IMR-90 (cell line): Measurements from ENCODE around the gene PIP5K1B. TPM values are rescaled to one million over a fixed set of nuclear protein-coding genes. Genes with fewer than 3 reads are reported as not detected.

Source experiments
- ATAC-seq: fragments of 200-7000 bp; cut with Tn5 transposase; 2 replicates; pipeline ENCODE4 v1.9.1; 2020; ENCODE audit warnings: low read depth, mild to moderate bottlenecking, moderate library complexity
- BruUV-seq: library from RNA; stranded (reverse); fragments of 400-500 nt; replicated peaks from 2 replicates; lab custom pipeline; 2021; lab: Mats Ljungman, UMichigan
- CTCF ChIA-PET: fragments of 300-600 bp; formaldehyde crosslinking; extraction: SDS; loops from one replicate; lab custom pipeline; 2021; ENCODE audit warnings: antibody characterized with exemption; lab: Yijun Ruan, JAX
- POLR2A ChIA-PET: fragments of 300-600 bp; sonication (Branson Sonifier 250); formaldehyde crosslinking; loops from one replicate; lab custom pipeline; 2022; ENCODE audit warnings: antibody characterized with exemption; ENCODE audit not compliant: unreplicated experiment; lab: Charles Lee
- DNase-seq: peaks from one replicate; pipeline ENCODE4 v3.0.0; 2013
- H2AFZ ChIP-seq: replicated peaks from 2 replicates; pipeline ENCODE3; 2013; ENCODE audit warnings: low read length, mild to moderate bottlenecking; ENCODE audit not compliant: poor library complexity
- H2AK5ac ChIP-seq: 2 replicates; pipeline ENCODE4 v1.6.1; 2013; ENCODE audit warnings: low read depth, low read length, inconsistent platforms
- H2AK9ac ChIP-seq: replicated peaks from 2 replicates; pipeline ENCODE3; 2013; ENCODE audit warnings: mild to moderate bottlenecking, low read depth, low read length, moderate library complexity; ENCODE audit not compliant: poor library complexity
- H2BK120ac ChIP-seq: 2 replicates; pipeline ENCODE4 v1.6.1; 2013; ENCODE audit warnings: low read depth, low read length, inconsistent platforms
- H2BK15ac ChIP-seq: 3 replicates; pipeline ENCODE4 v1.6.1; 2013; ENCODE audit warnings: low read depth, low read length, inconsistent platforms
- H2BK20ac ChIP-seq: 2 replicates; pipeline ENCODE4 v1.6.1; 2013; ENCODE audit warnings: low read depth, mild to moderate bottlenecking, inconsistent platforms, low read length, moderate library complexity
- H2BK5ac ChIP-seq: 2 replicates; pipeline ENCODE4 v1.6.1; 2013; ENCODE audit warnings: mild to moderate bottlenecking, low read depth, low read length, inconsistent platforms; ENCODE audit not compliant: poor library complexity, severe bottlenecking
- H3K14ac ChIP-seq: replicated peaks from 2 replicates; pipeline ENCODE4 v1.6.1; 2013; ENCODE audit warnings: low read depth, low read length, inconsistent platforms
- H3K18ac ChIP-seq: 2 replicates; pipeline ENCODE4 v1.6.1; 2013; ENCODE audit warnings: low read depth, low read length, control low read depth
- H3K23ac ChIP-seq: 2 replicates; pipeline ENCODE4 v1.6.1; 2013; ENCODE audit warnings: low read depth, low read length, inconsistent platforms
- H3K27ac ChIP-seq: 2 replicates; pipeline ENCODE4 v1.5.1; 2013; ENCODE audit warnings: mild to moderate bottlenecking, control low read depth, low read length; ENCODE audit not compliant: insufficient read depth
- H3K27me3 ChIP-seq: 2 replicates; pipeline ENCODE4 v1.6.1; 2013; ENCODE audit warnings: low read length; ENCODE audit not compliant: control insufficient read depth, insufficient read depth
- H3K36me3 ChIP-seq: 2 replicates; pipeline ENCODE4 v1.6.1; 2013; ENCODE audit warnings: low read length, mixed read lengths; ENCODE audit not compliant: control insufficient read depth, insufficient read depth
- H3K4ac ChIP-seq: 2 replicates; pipeline ENCODE4 v1.6.1; 2013; ENCODE audit warnings: low read depth, low read length, inconsistent platforms
- H3K4me1 ChIP-seq: 2 replicates; pipeline ENCODE4 v1.6.1; 2013; ENCODE audit warnings: low read length, mixed read lengths; ENCODE audit not compliant: control insufficient read depth, insufficient read depth
- H3K4me2 ChIP-seq: 2 replicates; pipeline ENCODE4 v1.6.1; 2013; ENCODE audit warnings: low read depth, mild to moderate bottlenecking, control low read depth, low read length, moderate library complexity
- H3K4me3 ChIP-seq: 2 replicates; pipeline ENCODE4 v1.5.1; 2013; ENCODE audit warnings: low read depth, mild to moderate bottlenecking, control low read depth, low read length, moderate library complexity; ENCODE audit not compliant: insufficient read depth
- H3K56ac ChIP-seq: 2 replicates; pipeline ENCODE4 v1.6.1; 2013; ENCODE audit warnings: low read length, inconsistent platforms; ENCODE audit not compliant: insufficient read depth; ENCODE audit errors: extremely low read depth
- H3K79me1 ChIP-seq, 2 experiments: 2 replicates each; pipeline ENCODE4 v1.6.1; 2013; ENCODE audit warnings: low read length in 2 of 2, inconsistent platforms in 1 of 2, low read depth in 1 of 2
- H3K9ac ChIP-seq: 2 replicates; pipeline ENCODE4 v1.6.1; 2013; ENCODE audit warnings: low read depth, low read length, control low read depth
- H3K9me1 ChIP-seq: 2 replicates; pipeline ENCODE4 v1.6.1; 2013; ENCODE audit warnings: low read length, inconsistent platforms; ENCODE audit not compliant: insufficient read depth
- H3K9me3 ChIP-seq: 2 replicates; pipeline ENCODE4 v1.6.1; 2013; ENCODE audit warnings: low read length; ENCODE audit not compliant: control insufficient read depth, insufficient read depth
- H4K20me1 ChIP-seq: 2 replicates; pipeline ENCODE4 v1.6.1; 2013; ENCODE audit warnings: low read length, inconsistent platforms; ENCODE audit not compliant: insufficient read depth
- H4K5ac ChIP-seq: 2 replicates; pipeline ENCODE4 v1.6.1; 2013; ENCODE audit warnings: mild to moderate bottlenecking, low read depth, low read length, control low read depth
- H4K8ac ChIP-seq, 2 experiments: 2 replicates each; pipeline ENCODE4 v1.6.1; 2013; ENCODE audit warnings: low read depth in 2 of 2, low read length in 2 of 2, control low read depth in 1 of 2, inconsistent platforms in 1 of 2
- H4K91ac ChIP-seq: 2 replicates; pipeline ENCODE4 v1.6.1; 2013; ENCODE audit warnings: low read depth, low read length, inconsistent platforms; ENCODE audit not compliant: insufficient read depth
- BHLHE40 ChIP-seq: fragments of 150-350 bp; IDR thresholded peaks from 2 replicates; pipeline ENCODE4 v1.6.1; 2016; ENCODE audit warnings: mild to moderate bottlenecking, low read depth, low read length
- FOS ChIP-seq: fragments of 150-350 bp; IDR thresholded peaks from 2 replicates; pipeline ENCODE4 v1.6.1; 2016; ENCODE audit warnings: low read depth, low read length
- RAD21 ChIP-seq: IDR thresholded peaks from 2 replicates; pipeline ENCODE4 v1.6.1; 2012; ENCODE audit warnings: low read length, improper control_type of control experiment
- SMC3 ChIP-seq: fragments of 150-350 bp; IDR thresholded peaks from 2 replicates; pipeline ENCODE4 v1.6.1; 2016; ENCODE audit warnings: low read depth, mild to moderate bottlenecking, antibody characterized with exemption, low read length, moderate library complexity
- WGBS, 2 experiments: methylation state at CpG; one replicate each; pipeline versions ENCODE4 v1.1.5 to v1.1.7; 2013; ENCODE audit warnings: missing lambda C conversion rate in 2 of 2; ENCODE audit not compliant: insufficient read length in 1 of 2; ENCODE audit errors: extremely low coverage in 2 of 2; 5-methylcytosine and 5-hydroxymethylcytosine counted together
- dilution Hi-C: fragments of 300-500 bp; cut with HindIII; formaldehyde crosslinking; loops from one replicate; pipeline ENCODE4 v1.14.3; 2018; ENCODE audit warnings: low sequenced_read_pairs; ENCODE audit not compliant: unreplicated experiment
- in situ Hi-C: fragments of 300-500 bp; cut with MboI; formaldehyde crosslinking; loops from 3 replicates; pipeline ENCODE4 v1.14.3; 2019; ENCODE audit warnings: low sequenced_read_pairs, inconsistent platforms, mixed read lengths
- intact Hi-C: fragments of 100-400 bp; cut with micrococcal nuclease; formaldehyde crosslinking; loops from 2 replicates; pipeline ENCODE4 v1.10.0; 2022
- polyA plus RNA-seq, 3 experiments: library from polyadenylated mRNA; depleted of rRNA; stranded (reverse); fragments of >200 nt; gene quantifications; 2 replicates each; pipeline ENCODE4 v1.2.3, GENCODE V29; 2012; ENCODE audit warnings: low replicate concordance in 1 of 3
- total RNA-seq: library from RNA; depleted of rRNA; stranded (reverse); fragments of >200 nt; gene quantifications from 2 replicates; pipeline ENCODE4 v1.2.3, GENCODE V29; 2012
- TF ChIP-seq, protein P1 (sequence below): fragments of 150-350 bp; IDR thresholded peaks from 2 replicates; pipeline ENCODE4 v1.6.1; 2017; ENCODE audit warnings: mild to moderate bottlenecking, antibody characterized with exemption, low read length, low read depth

PIP5K1B gene
- total and polyA plus RNA-seq, 2 of the 4 experiments (the other 2 are of a cell fraction) = not detected

DNA sequence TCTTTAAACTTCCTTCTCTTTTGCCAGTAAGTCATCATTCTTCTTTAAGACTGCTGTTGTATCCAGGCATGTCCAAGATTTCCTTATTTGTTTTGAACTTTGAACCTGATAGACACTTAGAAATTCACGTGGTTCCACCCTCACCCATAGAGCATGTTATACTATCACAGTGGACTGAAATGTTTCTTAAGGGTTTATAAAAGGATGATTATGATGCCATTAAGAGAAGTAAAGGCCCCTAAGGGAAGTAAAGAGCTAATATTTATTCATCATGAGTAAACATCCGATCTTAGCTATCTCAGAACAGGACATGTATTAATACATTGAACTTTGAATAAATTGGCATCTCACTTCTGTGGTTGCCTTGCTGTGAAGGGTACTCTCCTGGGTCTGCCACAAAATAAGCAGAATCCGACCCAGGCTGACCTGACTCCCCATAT, 259.1 kb downstream of the PIP5K1B start:
- Histone ChIP-seq H3K14ac (no peak overlapping the region), H2AK9ac (no peak overlapping the region), H3K9ac (no peak overlapping the region), H2BK15ac (no peak overlapping the region), H3K56ac (no peak overlapping the region), H3K36me3 (no peaks in the 10 kb centered on the region), H4K20me1 (no peaks in the 10 kb centered on the region), H3K9me1 (no peaks in the 10 kb centered on the region), H3K27ac (no peak overlapping the region), H3K23ac (no peak overlapping the region), H4K91ac (no peak overlapping the region), H2BK5ac (no peak overlapping the region), H3K9me3 (no peaks in the 10 kb centered on the region), H2AK5ac (no peak overlapping the region), H3K4ac (no peak overlapping the region), H3K79me1 (no peaks in the 10 kb centered on the region), H3K4me3 (no peak overlapping the region), H4K5ac (no peak overlapping the region), H3K4me1 (no peaks in the 10 kb centered on the region), H4K8ac (no peak overlapping the region), H3K18ac (no peak overlapping the region), H2AFZ (no peak overlapping the region), H2BK120ac (no peak overlapping the region), H3K4me2 (no peak overlapping the region), H3K27me3 (no peaks in the 10 kb centered on the region; the same call in 1 of the 2 replicates), H2BK20ac (no peak overlapping the region)
- ATAC-seq (no peak), DNase-seq (no peak)
- no CpG with 5 or more reads among the region's 3 CpGs for WGBS, 2 experiments
- in situ Hi-C loops = no loop called here
- BruUV-seq = no TSS peak
- ChIA-PET POLR2A (no interaction called here), CTCF (interaction anchor here (0.6 to 1.7 kb wide), 3 partner anchors 14 to 210 kb away, joined by 3 to 5 read pairs (median 4); no protein-coding TSS in a partner anchor)
- TF ChIP-seq RAD21 (no peak), FOS (no peak), SMC3 (no peak), BHLHE40 (no peak)
- TF ChIP-seq, protein P1, sequence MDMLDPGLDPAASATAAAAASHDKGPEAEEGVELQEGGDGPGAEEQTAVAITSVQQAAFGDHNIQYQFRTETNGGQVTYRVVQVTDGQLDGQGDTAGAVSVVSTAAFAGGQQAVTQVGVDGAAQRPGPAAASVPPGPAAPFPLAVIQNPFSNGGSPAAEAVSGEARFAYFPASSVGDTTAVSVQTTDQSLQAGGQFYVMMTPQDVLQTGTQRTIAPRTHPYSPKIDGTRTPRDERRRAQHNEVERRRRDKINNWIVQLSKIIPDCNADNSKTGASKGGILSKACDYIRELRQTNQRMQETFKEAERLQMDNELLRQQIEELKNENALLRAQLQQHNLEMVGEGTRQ = no peak
- dilution Hi-C loops = no loop called here
- intact Hi-C loops = no loop called here
